ENCODE data around the gene FIGN. TPM values are rescaled to one million over a fixed set of nuclear protein-coding genes. Genes with fewer than 3 reads are reported as not detected.

Gene FIGN
- polyA plus RNA-seq, 3 donors = 9.3 to 15.2 (median 12.6) TPM

GRCh38 chr2:163571423-163572102 lies 164.2 kb downstream of the FIGN start:
- no peak for DNase-seq

DNA sequence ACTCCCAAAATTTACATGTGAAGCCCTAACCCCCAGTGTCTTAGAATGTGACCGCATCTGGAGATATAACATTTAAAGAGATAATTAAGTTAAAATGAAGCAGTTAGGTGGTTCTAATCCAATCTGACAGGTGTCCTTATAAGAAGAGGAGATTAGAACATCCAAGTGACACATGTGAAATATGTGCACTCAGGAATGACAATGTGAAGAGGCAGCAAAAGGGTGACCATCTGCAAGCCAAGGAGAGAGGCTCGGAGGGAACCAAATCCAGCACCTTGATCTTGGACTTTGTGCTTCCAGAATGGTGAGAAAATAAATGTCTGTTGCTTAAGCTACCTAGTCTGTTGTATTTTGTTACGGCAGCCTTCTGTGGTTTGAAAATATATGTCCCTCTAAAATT lies 165.4 kb downstream of the FIGN start:
- no peak for DNase-seq

- DNase-seq = no peak
Measured at GRCh38 chr2:163565192-163565591, 170.6 kb downstream of the FIGN start.

DNA sequence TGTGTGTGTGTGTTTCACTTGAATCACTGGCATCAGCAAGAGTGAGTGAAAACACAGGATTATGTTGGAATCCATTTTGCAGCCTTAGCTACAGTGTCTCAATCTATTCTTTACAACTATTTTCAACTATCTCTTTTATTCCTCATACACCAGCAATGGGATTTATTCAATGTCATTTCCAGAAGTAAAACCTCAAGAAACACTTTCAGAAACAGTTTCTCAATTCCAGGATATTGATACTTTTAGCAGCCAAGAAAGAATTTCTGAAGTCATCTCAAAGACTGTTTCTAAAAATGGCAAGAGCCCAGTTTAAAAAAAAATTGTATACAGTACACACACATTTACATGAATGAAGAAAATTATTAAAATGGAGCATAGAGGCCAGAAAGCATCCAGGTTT lies 171.6 kb downstream of the FIGN start:
- no peak for DNase-seq

DNA sequence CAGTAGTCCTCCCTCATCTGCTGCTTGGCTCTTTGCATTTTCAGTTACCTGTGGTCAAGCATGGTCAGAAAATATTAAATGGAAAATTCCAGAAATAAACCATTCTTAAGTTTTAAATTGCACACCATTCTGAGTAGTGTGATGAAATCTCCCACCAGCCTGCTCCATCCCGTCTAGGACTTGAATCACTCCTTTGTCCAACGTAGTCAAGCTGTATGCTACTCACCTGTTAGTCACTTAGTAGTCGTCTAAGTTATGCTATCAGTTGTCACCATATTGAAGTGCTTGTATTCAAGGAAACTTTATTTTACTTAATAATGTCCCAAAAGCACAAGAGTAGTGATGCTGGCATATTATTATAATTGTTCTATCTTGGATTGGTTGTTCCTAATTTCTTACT lies 172.5 kb downstream of the FIGN start:
- no peak for DNase-seq

- DNase-seq = no peak
Measured at GRCh38 chr2:163558251-163559021, 177.4 kb downstream of the FIGN start.

DNA sequence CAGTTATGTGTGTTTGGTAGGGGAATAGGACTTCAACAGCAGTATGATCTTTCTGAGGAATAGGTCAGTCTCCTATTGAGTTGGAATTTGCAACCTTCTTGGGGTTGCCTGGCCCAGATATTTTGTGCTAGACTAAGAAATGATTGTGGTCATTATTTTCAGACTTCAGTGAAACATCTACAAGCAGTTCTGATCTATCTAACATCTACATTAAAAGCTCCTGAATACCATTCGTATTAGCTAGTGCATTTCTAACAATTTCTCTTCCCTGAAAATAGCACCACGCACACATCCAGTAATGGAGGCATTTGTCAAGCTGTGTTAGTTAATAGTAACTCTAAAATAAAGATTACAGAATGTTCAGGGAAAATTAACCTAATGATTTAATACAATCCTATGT lies 179.3 kb downstream of the FIGN start:
- DNase-seq = no peak

- no peak for DNase-seq
Measured at GRCh38 chr2:163554864-163555263, 180.9 kb downstream of the FIGN start.

- no peak for DNase-seq
Measured at GRCh38 chr2:163553601-163554000, 182.2 kb downstream of the FIGN start.

DNA sequence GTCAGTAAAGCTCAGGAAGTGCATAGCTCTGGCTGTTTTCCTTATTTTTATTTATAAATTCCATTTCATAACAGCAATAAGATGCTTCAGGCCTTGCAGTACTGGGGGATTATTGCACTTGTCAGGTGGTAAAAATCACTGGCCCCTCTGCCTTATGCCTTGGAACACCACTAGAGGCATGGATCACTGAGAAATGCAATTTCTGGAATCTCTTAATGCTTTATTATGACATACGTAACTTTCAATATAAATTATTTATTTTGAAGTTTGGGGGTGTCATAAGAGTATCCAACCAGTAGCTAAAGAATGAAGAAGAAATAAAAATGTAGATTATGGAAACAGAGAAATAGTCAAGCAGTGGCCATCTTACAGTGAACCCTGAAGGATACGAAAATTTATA lies 183.1 kb downstream of the FIGN start:
- DNase-seq = no peak

GRCh38 chr2:163551616-163552373 lies 184.0 kb downstream of the FIGN start:
- DNase-seq = no peak

- no peak for DNase-seq
Measured at GRCh38 chr2:163548970-163549369, 186.8 kb downstream of the FIGN start.
